Transverse colon (tissue), 4 donors: ENCODE data around the gene SMOC1. TPM values are rescaled to one million over a fixed set of nuclear protein-coding genes. Genes with fewer than 3 reads are reported as not detected.

ENCODE experiments used
- DNase-seq: peaks from one replicate; pipeline ENCODE4 v3.0.0-alpha.2; 2019
- H3K27ac ChIP-seq, 4 donors: fragments of 200-600 bp; sonication (generic); 2 replicates each; pipeline ENCODE4 v1.5.1; 2016 to 2018; ENCODE audit warnings: inconsistent platforms in 4 of 4
- H3K27me3 ChIP-seq: fragments of 200-600 bp; sonication (generic); 2 replicates; pipeline ENCODE4 v1.5.1; 2017; ENCODE audit warnings: inconsistent platforms
- H3K36me3 ChIP-seq, 4 donors: fragments of 200-600 bp; sonication (generic); 2 replicates each; pipeline ENCODE4 v1.5.1; 2017 to 2019; ENCODE audit warnings: inconsistent platforms in 4 of 4
- H3K4me1 ChIP-seq, 4 donors: fragments of 200-600 bp; sonication (generic); 2 replicates each; pipeline ENCODE4 v1.5.1; 2017 to 2020; ENCODE audit warnings: inconsistent platforms in 4 of 4
- H3K4me3 ChIP-seq, 4 donors: fragments of 200-600 bp; sonication (generic); 1 replicate in 1 of 4; 2 replicates in 3 of 4; pipeline versions ENCODE4 v1.5.1 to v1.6.1; 2017 to 2019; ENCODE audit warnings: inconsistent platforms in 4 of 4
- H3K9me3 ChIP-seq, 2 donors: fragments of 200-600 bp; sonication (generic); 2 replicates each; pipeline ENCODE4 v1.5.1; 2017 to 2019; ENCODE audit warnings: inconsistent platforms in 2 of 2
- CTCF ChIP-seq, 5 experiments: fragments of 200-600 bp in 3 of 5; fragments of 450-650 bp in 2 of 5; sonication (generic) in 3 of 5; IDR thresholded peaks; 1 replicate in 2 of 5; 2 replicates in 3 of 5; pipeline ENCODE4 v1.5.1; 2016 to 2017; ENCODE audit warnings: antibody characterized with exemption in 5 of 5, inconsistent platforms in 3 of 5, mild to moderate bottlenecking in 2 of 5, moderate library complexity in 1 of 5
- EP300 ChIP-seq: sonication (generic); formaldehyde crosslinking; IDR thresholded peaks from one replicate; pipeline ENCODE4 v1.6.1; 2017; ENCODE audit warnings: antibody characterized with exemption, low read depth
- POLR2A ChIP-seq: fragments of 450-650 bp; IDR thresholded peaks from one replicate; pipeline ENCODE4 v1.6.1; 2016; ENCODE audit warnings: antibody characterized with exemption, mild to moderate bottlenecking, moderate library complexity
- POLR2AphosphoS5 ChIP-seq, 3 donors: sonication (generic); formaldehyde crosslinking; IDR thresholded peaks; one replicate each; pipeline ENCODE4 v1.6.1; 2016; ENCODE audit warnings: antibody characterized with exemption in 3 of 3
- WGBS, 2 donors: methylation state at CpG; one replicate each; pipeline ENCODE4 v1.1.5; 2018; ENCODE audit warnings: low coverage in 1 of 2; 5-methylcytosine and 5-hydroxymethylcytosine counted together
- in situ Hi-C, 4 donors: fragments of 200-750 bp; cut with MboI; loops; one replicate each; pipeline versions ENCODE4 v1.15.0 to v1.15.1; 2017; ENCODE audit warnings: low sequenced_read_pairs in 3 of 4, low pct_ligation_motif_present in 1 of 4, low pct_unique_long_range_greater_than_20kb in 1 of 4
- intact Hi-C: fragments of 100-400 bp; cut with DNase I; formaldehyde crosslinking; loops from one replicate; pipeline ENCODE4 v1.15.1; 2023; ENCODE audit warnings: low total_unique reads
- total RNA-seq, 4 donors: library from RNA; depleted of rRNA; stranded (reverse); fragments of >200 nt; gene quantifications; one replicate each; pipeline ENCODE4 v1.1.0, GENCODE V29; 2016

Gene SMOC1
- total RNA-seq, 4 donors from 2014 or later, result 0.82 to 1.3 TPM; not detected in 2

GRCh38 chr14:69848156-69848555 is 31.1 kb upstream of the SMOC1 start:
- WGBS, 2 donors, result 77% methylated on average over 2 of the region's 2 CpGs; no CpG with 5 or more reads in 1 of the 2 donors
- no peak overlapping the region for H3K27ac ChIP-seq
- H3K36me3 ChIP-seq, result no peaks in the 10 kb centered on the region
- H3K4me1 ChIP-seq, result no peaks in the 10 kb centered on the region
- no peak overlapping the region for H3K4me3 ChIP-seq
- TF ChIP-seq CTCF (IDR thresholded peaks at IDR 0.05) (no peak), POLR2A (no peak), EP300 (no peak), POLR2AphosphoS5 (IDR thresholded peaks at IDR 0.05) (no peak)
- no peak for DNase-seq
- peaks cover 8% of the 10 kb centered on the region for H3K27me3 ChIP-seq
- no peaks in the 10 kb centered on the region for H3K9me3 ChIP-seq
- in situ Hi-C loops, result no loop called here
- intact Hi-C loops, result no loop called here

- intact Hi-C loops, result no loop called here
Measured at GRCh38 chr14:69848903-69849391, 30.3 kb upstream of the SMOC1 start.

GRCh38 chr14:69850086-69850735 is 29.0 kb upstream of the SMOC1 start:
- Histone ChIP-seq H3K27me3 (peaks cover 8% of the 10 kb centered on the region), H3K4me1 (peaks cover 0 to 4% (median 0%) of the 10 kb centered on the region in 4 donors), H3K9me3 (no peaks in the 10 kb centered on the region), H3K4me3 (no peak overlapping the region), H3K36me3 (no peaks in the 10 kb centered on the region), H3K27ac (no peak overlapping the region)
- no peak for DNase-seq
- 80 to 86% methylated on average over 1 to 28 of the region's 35 CpGs for WGBS, 2 donors
- no peak for TF ChIP-seq EP300
- intact Hi-C loops (no loop called here), in situ Hi-C loops (no loop called here)

More at GRCh38 chr14:69848903-69849391, 30.3 kb upstream of the SMOC1 start:
- 14 to 58% methylated on average over 3 to 6 of the region's 6 CpGs for WGBS, 2 donors
- DNase-seq, result no peak
- Histone ChIP-seq H3K27me3 (peaks cover 8% of the 10 kb centered on the region), H3K36me3 (no peaks in the 10 kb centered on the region), H3K4me1 (no peaks in the 10 kb centered on the region), H3K27ac (no peak overlapping the region), H3K9me3 (no peaks in the 10 kb centered on the region), H3K4me3 (no peak overlapping the region)
- TF ChIP-seq POLR2A (no peak), CTCF (IDR thresholded peaks at IDR 0.05) (no peak), EP300 (no peak), POLR2AphosphoS5 (IDR thresholded peaks at IDR 0.05) (no peak)
- in situ Hi-C loops, result no loop called here

GRCh38 chr14:69850736-69851112 is 28.5 kb upstream of the SMOC1 start:
- Histone ChIP-seq H3K4me3 (no peak overlapping the region), H3K4me1 (peaks cover 0 to 4% (median 0%) of the 10 kb centered on the region in 4 donors), H3K27ac (no peak overlapping the region), H3K9me3 (no peaks in the 10 kb centered on the region), H3K36me3 (no peaks in the 10 kb centered on the region), H3K27me3 (peaks cover 6% of the 10 kb centered on the region)
- intact Hi-C loops (no loop called here), in situ Hi-C loops (no loop called here)
- TF ChIP-seq POLR2AphosphoS5 (IDR thresholded peaks at IDR 0.05) (no peak), EP300 (no peak), POLR2A (no peak), CTCF (IDR thresholded peaks at IDR 0.05) (no peak)
- WGBS, 2 donors, result 67 to 69% methylated on average over 1 to 2 of the region's 2 CpGs
- no peak for DNase-seq
